Pulmonary artery endothelial cell (primary cell): ENCODE data around the gene CLEC16A. TPM values are rescaled to one million over a fixed set of nuclear protein-coding genes. Genes with fewer than 3 reads are reported as not detected.

Experiments
- DNase-seq: peaks from one replicate; pipeline ENCODE4 v3.0.0-alpha.2; 2011; ENCODE audit warnings: low read depth, low spot score
- total RNA-seq: library from RNA; depleted of rRNA; stranded (reverse); fragments of >200 nt; gene quantifications from 2 replicates; pipeline ENCODE4 v1.2.3, GENCODE V29; 2014

The CLEC16A gene, protein sequence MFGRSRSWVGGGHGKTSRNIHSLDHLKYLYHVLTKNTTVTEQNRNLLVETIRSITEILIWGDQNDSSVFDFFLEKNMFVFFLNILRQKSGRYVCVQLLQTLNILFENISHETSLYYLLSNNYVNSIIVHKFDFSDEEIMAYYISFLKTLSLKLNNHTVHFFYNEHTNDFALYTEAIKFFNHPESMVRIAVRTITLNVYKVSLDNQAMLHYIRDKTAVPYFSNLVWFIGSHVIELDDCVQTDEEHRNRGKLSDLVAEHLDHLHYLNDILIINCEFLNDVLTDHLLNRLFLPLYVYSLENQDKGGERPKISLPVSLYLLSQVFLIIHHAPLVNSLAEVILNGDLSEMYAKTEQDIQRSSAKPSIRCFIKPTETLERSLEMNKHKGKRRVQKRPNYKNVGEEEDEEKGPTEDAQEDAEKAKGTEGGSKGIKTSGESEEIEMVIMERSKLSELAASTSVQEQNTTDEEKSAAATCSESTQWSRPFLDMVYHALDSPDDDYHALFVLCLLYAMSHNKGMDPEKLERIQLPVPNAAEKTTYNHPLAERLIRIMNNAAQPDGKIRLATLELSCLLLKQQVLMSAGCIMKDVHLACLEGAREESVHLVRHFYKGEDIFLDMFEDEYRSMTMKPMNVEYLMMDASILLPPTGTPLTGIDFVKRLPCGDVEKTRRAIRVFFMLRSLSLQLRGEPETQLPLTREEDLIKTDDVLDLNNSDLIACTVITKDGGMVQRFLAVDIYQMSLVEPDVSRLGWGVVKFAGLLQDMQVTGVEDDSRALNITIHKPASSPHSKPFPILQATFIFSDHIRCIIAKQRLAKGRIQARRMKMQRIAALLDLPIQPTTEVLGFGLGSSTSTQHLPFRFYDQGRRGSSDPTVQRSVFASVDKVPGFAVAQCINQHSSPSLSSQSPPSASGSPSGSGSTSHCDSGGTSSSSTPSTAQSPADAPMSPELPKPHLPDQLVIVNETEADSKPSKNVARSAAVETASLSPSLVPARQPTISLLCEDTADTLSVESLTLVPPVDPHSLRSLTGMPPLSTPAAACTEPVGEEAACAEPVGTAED
- 13.0 and 14.0 TPM in 2 replicates for total RNA-seq

DNA sequence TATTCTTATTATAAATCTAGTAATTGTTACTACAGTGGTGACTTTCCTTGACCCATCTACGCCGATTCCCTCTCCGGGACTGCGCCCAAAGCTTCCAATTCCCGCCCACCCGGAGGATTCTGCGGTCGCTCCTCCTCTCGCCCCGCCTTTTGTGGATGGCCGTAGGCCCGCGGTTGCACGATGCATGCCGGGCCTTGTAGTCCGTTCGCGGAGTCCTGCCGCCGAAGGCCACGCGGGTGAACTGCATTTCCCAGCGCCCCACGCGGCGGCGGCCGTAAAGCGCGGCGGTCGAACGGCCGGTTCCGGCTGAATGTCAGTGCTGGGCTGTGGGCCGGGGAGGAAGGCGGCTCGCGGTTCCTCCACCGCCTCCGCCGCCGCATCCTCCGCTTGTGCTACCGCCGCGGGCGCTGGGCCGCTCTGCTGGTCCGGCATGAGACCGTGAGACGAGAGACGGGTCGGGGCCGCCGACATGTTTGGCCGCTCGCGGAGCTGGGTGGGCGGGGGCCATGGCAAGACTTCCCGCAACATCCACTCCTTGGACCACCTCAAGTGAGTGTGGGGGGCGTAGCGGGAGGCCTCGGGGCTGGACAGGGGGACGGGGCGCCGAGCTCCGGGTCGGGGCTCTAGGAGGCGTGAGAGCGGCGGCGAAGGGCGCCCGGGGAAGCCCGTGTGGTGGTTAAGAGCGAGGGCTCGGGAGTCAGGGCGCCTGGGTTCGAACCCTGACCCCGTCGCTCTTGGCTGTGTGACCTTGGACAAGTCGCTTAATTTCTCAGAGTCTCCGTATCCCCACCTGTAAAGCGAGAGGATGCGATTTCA, at the start of gene CLEC16A:
Gene CLEC16A (plus strand): TSS at position 316 of the 816 bp plus-strand sequence. CDS start 154 bp downstream, at position 470.
- peak; percentile 85 for DNase-seq

DNA sequence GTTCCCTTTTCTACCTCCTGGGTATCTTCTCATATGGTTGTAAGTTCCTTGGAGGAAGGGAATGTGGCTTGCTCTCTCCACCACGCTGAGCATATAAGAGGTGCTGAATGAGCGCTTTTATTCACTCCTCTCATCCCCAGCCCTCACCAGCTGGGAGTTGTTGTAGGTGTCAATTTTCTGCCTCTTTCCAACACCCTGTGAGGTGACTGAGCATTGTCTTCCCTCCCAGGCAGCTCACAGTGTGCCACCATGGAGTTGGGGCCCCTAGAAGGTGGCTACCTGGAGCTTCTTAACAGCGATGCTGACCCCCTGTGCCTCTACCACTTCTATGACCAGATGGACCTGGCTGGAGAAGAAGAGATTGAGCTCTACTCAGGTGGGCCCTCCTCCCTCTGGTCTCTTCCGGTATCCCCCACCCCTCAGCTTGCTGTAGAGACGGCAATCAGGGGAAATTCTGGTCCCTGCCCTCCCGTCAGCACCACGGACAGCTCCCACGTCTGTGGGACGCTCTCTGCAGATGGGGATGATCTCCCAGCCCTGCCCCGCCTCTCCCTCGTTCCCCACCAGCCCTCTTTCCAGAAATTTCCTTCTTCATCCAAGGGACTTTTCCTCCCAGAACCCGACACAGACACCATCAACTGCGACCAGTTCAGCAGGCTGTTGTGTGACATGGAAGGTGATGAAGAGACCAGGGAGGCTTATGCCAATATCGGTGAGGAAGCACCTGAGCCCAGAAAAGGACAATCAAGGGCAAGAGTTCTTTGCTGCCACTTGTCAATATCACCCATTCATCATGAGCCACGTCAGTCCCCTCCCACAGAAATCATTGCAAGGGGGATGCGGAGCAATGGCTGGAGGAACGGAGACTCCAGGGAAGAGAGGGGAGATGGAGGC, 49.1 kb upstream of the CLEC16A start:
- DNase-seq = no peak

DNA sequence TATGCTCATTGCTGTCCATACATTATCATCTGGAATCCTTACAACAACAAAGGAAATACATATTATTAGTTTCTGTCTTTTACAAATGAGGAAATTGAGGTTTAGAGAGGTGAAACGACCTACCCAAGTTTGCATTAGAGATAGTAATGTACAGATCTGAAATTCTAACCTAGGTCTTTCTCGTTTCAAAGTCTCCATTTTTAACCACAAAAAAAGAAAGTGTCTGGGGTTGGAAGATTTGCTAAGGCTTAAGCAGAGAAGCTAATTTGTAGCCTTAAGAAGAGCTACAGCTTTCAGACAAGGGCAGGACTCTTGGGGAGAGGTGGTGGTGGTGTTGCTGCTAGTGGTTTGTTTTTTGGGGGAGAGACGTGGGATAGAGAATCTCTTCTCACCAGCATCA, 48.2 kb upstream of the CLEC16A start:
- no peak for DNase-seq

DNA sequence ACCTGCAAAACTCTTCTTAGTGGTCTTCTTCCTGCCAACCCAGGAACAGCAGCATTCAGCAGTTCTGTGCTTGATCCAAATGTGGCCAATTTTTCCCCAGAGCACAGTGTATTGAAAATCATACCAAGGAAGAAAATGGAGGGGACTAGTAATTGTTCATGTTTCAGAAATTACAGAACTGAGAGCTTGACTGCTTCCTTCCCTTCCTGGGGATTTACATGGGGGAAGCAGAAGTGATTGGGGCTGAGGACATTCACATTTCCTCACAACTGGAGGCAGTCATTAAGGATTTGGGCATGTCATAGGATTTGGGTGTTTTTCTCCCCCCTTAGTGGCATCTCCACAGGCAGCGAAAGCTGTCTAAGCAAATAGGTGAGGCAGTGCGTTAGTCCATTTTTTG, 47.6 kb upstream of the CLEC16A start:
- no peak for DNase-seq

DNA sequence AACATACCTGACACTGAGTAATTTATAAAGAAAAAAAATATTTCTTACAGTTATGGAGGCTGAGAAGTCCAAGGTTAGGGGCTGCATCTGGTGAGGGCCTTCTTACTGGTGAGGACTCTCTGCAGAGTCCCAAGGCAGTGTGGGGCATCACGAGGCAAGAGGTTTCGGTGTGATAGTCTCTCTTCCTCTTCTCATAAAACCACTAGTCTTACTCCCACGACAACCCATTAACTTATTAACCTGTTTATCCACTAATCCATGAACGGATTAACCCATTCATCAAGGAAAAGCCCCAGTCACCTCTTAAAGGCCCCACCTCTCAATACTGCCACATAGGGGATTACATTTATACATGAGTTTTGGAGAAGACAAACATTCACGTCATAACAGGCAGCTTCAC, 47.2 kb upstream of the CLEC16A start:
- no peak for DNase-seq

DNA sequence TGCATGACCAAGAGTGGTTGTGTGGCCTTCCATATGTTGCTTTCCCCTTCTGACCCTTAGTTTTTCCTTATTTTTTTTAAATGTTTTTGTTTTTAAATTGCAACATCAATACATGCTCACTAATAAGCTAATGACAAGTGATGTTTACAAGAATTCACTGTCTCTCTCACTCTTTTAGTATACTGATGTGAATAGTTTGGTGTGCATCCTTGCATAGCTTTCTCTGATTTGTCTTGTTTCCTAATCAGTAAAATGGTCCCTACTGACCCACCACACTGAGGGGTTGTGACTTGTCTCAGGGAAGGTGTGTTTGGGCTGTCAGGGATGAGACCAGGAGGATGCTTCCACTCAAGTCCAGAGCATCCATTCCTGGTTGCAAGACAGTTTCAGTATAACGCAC, 41.4 kb upstream of the CLEC16A start:
- no peak for DNase-seq

DNA sequence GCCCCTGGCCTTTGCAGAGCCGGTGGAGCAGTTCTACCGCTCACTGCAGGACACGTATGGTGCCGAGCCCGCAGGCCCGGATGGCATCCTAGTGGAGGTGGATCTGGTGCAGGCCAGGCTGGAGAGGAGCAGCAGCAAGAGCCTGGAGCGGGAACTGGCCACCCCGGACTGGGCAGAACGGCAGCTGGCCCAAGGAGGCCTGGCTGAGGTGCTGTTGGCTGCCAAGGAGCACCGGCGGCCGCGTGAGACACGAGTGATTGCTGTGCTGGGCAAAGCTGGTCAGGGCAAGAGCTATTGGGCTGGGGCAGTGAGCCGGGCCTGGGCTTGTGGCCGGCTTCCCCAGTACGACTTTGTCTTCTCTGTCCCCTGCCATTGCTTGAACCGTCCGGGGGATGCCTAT, 37.9 kb upstream of the CLEC16A start:
- DNase-seq = no peak

DNA sequence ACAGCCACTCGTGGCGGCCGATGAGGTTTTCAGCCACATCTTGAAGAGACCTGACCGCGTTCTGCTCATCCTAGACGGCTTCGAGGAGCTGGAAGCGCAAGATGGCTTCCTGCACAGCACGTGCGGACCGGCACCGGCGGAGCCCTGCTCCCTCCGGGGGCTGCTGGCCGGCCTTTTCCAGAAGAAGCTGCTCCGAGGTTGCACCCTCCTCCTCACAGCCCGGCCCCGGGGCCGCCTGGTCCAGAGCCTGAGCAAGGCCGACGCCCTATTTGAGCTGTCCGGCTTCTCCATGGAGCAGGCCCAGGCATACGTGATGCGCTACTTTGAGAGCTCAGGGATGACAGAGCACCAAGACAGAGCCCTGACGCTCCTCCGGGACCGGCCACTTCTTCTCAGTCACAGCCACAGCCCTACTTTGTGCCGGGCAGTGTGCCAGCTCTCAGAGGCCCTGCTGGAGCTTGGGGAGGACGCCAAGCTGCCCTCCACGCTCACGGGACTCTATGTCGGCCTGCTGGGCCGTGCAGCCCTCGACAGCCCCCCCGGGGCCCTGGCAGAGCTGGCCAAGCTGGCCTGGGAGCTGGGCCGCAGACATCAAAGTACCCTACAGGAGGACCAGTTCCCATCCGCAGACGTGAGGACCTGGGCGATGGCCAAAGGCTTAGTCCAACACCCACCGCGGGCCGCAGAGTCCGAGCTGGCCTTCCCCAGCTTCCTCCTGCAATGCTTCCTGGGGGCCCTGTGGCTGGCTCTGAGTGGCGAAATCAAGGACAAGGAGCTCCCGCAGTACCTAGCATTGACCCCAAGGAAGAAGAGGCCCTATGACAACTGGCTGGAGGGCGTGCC, 37.2 kb upstream of the CLEC16A start:
- DNase-seq = no peak

DNA sequence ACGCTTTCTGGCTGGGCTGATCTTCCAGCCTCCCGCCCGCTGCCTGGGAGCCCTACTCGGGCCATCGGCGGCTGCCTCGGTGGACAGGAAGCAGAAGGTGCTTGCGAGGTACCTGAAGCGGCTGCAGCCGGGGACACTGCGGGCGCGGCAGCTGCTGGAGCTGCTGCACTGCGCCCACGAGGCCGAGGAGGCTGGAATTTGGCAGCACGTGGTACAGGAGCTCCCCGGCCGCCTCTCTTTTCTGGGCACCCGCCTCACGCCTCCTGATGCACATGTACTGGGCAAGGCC, 36.7 kb upstream of the CLEC16A start:
- no peak for DNase-seq

DNA sequence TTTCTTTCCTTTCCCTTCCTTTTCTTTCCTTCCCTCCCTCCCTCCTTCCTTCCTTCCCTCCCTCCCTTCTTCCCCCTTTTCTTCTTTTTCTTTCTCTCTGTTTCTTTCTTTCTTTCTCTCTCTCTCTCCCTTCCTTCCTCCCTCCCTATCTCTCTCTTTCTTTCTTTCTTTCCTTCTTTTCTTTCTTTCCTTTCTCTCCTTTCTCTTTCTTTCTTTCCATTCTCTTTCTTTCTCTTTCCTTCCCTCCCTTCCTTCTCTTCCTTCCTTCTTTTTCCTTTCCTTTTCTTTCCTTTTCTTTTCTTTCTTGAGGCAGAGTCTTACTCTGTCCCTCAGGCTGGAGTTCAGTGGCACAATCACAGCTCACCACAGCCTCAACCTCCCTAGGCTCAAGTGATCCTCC, 33.1 kb upstream of the CLEC16A start:
- DNase-seq = no peak

DNA sequence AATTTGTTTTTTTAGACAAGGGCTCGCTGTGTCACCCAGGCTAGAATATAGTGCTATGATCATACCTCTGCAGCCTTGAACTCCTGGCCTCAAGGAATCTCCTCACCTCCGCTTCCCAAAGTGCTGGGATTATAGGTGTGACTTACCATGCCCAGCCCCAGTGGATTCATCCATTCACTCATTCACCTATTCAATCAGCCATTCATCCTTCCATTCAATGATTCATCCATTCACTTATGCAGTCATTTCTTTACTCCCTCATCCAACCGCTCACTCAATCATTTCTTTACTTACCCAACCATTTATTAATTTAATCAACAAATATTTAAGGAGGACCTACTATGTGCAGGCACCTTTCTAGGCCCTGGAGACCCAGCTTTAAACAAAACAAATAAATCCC, 27.8 kb upstream of the CLEC16A start:
- no peak for DNase-seq

DNA sequence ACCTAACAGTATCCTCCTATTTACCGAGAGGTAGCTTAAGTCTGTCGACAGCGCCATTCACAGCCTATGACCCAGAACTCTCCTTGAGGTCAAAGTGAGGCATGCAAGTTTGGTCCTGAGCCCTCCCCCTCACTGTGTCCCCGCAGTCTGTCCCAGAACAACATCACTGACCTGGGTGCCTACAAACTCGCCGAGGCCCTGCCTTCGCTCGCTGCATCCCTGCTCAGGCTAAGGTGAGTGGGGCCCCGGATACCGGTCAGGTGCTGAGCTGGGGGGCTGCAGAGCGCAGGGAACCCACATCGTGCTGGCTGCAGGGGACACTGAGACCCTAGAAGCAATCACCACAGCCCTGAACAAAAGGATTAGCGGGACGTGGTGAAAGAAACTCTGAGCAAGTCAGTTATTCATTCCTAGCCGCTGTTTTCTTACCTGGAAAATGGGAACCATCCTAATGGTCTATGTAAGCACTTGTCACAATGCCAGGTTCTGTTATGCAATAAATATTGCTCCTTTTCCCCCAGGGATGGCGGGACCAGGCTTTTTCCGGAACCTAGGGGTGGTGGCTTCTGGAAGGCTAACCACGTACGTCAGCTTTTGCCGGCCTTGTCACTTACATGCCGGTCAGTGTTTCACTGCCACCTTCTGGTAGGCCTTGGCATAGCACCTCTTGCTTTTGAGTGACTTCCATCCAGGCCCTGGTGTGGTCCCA, 25.9 kb upstream of the CLEC16A start:
- DNase-seq = peak; percentile 81

DNA sequence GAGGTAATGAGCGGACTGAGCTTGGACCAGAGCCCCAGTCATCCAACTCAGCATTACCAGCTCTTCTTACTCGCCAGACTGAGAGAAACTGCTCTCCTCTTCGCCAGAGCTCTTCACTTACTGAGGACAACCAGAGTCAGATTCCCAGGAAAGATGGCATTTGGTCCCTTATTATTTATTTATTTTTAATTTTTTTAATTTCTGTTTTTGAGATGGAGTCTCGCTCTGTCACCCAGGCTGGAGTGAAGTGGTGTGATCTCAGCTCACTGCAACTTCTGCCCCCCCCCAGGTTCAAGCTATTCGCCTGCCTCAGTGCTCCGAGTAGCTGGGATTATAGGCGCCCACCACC, 25.4 kb upstream of the CLEC16A start:
- no peak for DNase-seq

DNA sequence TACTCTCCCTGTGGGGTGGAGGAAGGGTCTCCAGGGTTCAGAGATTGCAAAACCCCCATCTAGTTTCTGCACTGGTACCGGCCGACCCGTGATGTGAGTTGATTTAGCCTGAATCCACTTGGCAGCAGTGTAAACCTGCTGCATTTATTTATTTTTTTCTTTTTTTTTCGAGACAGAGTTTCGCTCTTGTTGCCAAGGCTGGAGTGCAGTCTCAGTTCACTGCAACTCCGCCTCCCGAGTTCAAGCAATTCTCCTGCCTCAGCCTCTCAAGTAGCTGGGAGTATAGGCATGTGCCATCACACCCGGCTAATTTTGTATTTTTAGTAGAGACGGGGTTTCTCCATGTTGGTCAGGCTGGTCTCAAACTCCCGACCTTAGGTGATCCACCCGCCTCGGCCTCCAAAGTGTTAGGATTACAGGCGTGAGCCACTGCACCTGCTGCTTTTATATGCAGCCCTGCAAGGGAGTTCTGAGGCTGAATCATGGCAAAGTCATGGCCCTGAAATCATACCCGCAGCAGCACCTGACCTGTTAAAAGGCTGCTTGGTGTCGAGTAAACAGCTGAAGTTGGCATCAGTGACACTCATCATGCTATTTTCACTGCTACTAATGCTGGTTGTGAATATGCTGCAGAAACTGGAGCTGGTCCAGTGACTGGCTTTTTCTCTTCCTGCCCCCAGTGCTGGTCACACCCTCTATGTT, 23.5 kb upstream of the CLEC16A start:
- no peak for DNase-seq

DNA sequence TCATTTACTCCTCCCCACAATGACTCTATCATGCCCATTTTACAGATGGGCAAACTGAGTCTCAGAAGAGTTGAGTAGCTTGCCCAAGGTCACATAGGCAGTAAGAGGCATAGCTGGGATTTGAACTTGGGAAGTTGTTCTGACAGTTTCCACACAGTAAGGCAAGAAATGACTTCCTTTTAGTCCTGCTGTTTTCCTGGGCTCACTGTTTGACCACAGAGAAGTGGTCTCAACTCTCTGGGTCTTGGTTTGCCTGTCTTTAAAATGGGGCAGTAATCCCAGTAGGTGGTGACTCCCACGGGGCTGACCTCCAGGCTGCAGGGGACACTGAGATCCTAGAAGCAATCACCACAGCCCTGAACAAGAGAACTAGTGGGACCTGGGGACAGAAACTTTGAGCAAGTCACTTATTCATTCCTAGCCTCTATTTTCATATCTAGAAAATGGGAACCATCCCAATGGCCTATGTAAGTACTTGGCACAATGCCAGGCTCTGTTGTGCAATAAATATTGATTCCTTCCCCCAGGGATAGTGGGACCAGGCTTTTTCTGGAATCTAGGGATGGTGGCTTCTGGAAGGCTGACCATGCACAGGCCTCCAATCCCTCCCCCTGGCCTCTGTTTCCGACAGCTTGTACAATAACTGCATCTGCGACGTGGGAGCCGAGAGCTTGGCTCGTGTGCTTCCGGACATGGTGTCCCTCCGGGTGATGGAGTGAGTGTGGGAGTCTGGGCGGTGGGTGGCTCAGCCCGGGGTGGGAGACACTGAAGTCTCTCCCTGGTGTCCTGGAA, 22.6 kb upstream of the CLEC16A start:
- DNase-seq = no peak

DNA sequence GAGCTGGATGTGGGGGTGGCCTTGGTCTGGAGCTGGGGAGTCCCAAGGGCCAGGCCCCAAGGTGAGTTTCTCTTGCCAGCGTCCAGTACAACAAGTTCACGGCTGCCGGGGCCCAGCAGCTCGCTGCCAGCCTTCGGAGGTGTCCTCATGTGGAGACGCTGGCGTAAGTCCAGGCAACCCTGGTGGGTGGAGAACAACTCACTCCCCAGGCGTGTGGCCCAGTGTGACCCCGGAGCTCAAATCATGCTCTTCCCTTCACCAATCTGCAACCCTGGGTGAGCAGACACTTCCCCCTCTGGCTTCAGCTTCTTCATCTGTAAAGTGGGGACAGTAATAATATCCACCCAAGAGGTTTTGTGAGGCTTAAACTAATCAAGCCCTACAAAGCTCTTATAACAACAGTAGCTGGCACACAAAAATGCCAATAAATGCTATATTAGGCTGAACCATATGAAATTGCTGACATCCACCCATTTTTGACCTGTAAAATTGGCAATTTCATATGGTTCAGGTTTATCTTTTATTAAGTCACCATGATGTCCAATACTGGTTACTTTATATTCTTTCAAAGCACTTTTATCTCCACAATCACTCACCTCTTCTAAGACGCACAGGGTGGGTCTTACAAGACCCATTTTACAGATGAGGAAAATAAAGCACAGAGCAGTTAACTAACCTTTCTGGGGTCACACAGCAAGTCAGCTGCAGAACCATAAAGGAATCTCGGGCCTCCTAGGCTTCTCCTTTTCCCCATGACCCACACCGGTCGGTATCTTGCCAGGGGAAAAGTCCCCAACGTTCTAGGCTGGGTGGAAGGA, 21.8 kb upstream of the CLEC16A start:
- DNase-seq = no peak

DNA sequence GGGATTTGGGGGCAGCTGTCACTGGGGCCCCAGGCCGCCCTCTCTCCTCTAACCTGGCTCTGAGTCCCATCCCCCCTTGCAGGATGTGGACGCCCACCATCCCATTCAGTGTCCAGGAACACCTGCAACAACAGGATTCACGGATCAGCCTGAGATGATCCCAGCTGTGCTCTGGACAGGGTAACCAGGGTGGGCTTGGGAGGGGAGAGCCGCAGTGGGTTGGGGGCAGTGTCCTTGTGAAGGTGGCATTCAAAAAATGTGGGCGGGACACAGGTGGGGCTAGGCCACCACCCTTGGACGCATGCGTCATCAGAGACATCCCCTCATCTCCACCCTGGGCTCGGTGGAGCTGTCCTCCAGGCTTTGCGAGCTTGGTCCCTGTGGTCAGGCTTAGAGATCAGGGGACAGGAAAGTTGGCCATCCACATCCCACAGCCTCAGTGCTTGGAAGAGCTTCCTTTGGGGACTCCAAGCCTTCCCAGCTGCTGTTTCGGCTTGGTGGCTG, 21.2 kb upstream of the CLEC16A start:
- DNase-seq = no peak
